ENCODE measurements around the gene DLGAP1.

- no peak for TF ChIP-seq POLR2A (IDR thresholded peaks at IDR 0.05)
- TF ChIP-seq, protein P1, sequence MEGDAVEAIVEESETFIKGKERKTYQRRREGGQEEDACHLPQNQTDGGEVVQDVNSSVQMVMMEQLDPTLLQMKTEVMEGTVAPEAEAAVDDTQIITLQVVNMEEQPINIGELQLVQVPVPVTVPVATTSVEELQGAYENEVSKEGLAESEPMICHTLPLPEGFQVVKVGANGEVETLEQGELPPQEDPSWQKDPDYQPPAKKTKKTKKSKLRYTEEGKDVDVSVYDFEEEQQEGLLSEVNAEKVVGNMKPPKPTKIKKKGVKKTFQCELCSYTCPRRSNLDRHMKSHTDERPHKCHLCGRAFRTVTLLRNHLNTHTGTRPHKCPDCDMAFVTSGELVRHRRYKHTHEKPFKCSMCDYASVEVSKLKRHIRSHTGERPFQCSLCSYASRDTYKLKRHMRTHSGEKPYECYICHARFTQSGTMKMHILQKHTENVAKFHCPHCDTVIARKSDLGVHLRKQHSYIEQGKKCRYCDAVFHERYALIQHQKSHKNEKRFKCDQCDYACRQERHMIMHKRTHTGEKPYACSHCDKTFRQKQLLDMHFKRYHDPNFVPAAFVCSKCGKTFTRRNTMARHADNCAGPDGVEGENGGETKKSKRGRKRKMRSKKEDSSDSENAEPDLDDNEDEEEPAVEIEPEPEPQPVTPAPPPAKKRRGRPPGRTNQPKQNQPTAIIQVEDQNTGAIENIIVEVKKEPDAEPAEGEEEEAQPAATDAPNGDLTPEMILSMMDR (IDR thresholded peaks at IDR 0.05), result no peak
These were observed 748.6 kb downstream of the DLGAP1 start for GRCh38 chr18:3706279-3707097.
